ENCODE data around the gene NANOS2. TPM values are rescaled to one million over a fixed set of nuclear protein-coding genes. Genes with fewer than 3 reads are reported as not detected.

The NANOS2 gene
- total RNA-seq, 1 experiment from 2014 or later = not detected

- BruUV-seq (replicated peaks) = no TSS peak
- CTCF ChIA-PET = interaction anchor here (0.6 kb wide), 2 partner anchors 38 to 75 kb away, joined by 3 read pairs; partner anchors contain the start of gene CCDC61
- Histone ChIP-seq H3K9me3 (no peaks in the 10 kb centered on the region), H3K27me3 (replicated peaks; ENCODE audit: control insufficient read depth, insufficient read depth, low read length) (no peaks in the 10 kb centered on the region), H3K4me3 (ENCODE audit: low read depth, low read length) (no peak overlapping the region), H3K36me3 (ENCODE audit: control insufficient read depth, insufficient read depth, low read length) (no peaks in the 10 kb centered on the region), H3K4me1 (peaks cover 7% of the 10 kb centered on the region)
- DNase-seq = no peak
- TF ChIP-seq CTCF (IDR thresholded peaks at IDR 0.05; ENCODE audit: insufficient read depth in 1 of 2, low read depth in 1 of 2, low read length in 1 of 2, severe bottlenecking in 1 of 2, unreplicated experiment in 1 of 2) = no peak
- peaks cover 6% of the 10 kb centered on the region for H3K4me1 Mint-ChIP-seq (ENCODE audit: low read depth, unreplicated experiment)
- H3K36me3 Mint-ChIP-seq (ENCODE audit: insufficient read depth, unreplicated experiment) = peaks cover 18% of the 10 kb centered on the region
- H3K4me3 Mint-ChIP-seq (ENCODE audit: unreplicated experiment) = no peak overlapping the region
- no peaks in the 10 kb centered on the region for H3K27me3 Mint-ChIP-seq (ENCODE audit: insufficient read depth, unreplicated experiment)
- POLR2A ChIA-PET = no interaction called here
- H3K27ac Mint-ChIP-seq (ENCODE audit: unreplicated experiment) = no peak overlapping the region
- intact Hi-C loops (cut with micrococcal nuclease; ENCODE audit: unreplicated experiment) = no loop called here
- H3K9me3 Mint-ChIP-seq (ENCODE audit: unreplicated experiment) = no peaks in the 10 kb centered on the region
These were observed 5.9 kb upstream of the NANOS2 start for GRCh38 chr19:45920458-45920857.

GRCh38 chr19:45919678-45920077, 5.1 kb upstream of the NANOS2 start:
- no peaks in the 10 kb centered on the region for H3K9me3 Mint-ChIP-seq (ENCODE audit: unreplicated experiment)
- CTCF ChIA-PET = interaction anchor here (0.6 kb wide), 2 partner anchors 38 to 103 kb away, joined by 3 read pairs; no protein-coding TSS in a partner anchor
- intact Hi-C loops (cut with micrococcal nuclease; ENCODE audit: unreplicated experiment) = no loop called here
- Histone ChIP-seq H3K27me3 (replicated peaks; ENCODE audit: control insufficient read depth, insufficient read depth, low read length) (no peaks in the 10 kb centered on the region), H3K36me3 (ENCODE audit: control insufficient read depth, insufficient read depth, low read length) (no peaks in the 10 kb centered on the region), H3K4me3 (ENCODE audit: low read depth, low read length) (no peak overlapping the region), H3K4me1 (peaks cover 3% of the 10 kb centered on the region), H3K9me3 (no peaks in the 10 kb centered on the region)
- POLR2A ChIA-PET = no interaction called here
- peaks cover under 1% of the 10 kb centered on the region for H3K4me1 Mint-ChIP-seq (ENCODE audit: low read depth, unreplicated experiment)
- peaks cover 12% of the 10 kb centered on the region for H3K36me3 Mint-ChIP-seq (ENCODE audit: insufficient read depth, unreplicated experiment)
- BruUV-seq (replicated peaks) = no TSS peak
- TF ChIP-seq CTCF (IDR thresholded peaks at IDR 0.05; ENCODE audit: insufficient read depth in 1 of 2, low read depth in 1 of 2, low read length in 1 of 2, severe bottlenecking in 1 of 2, unreplicated experiment in 1 of 2) = no peak
- no peak overlapping the region for H3K27ac Mint-ChIP-seq (ENCODE audit: unreplicated experiment)
- no peak overlapping the region for H3K4me3 Mint-ChIP-seq (ENCODE audit: unreplicated experiment)
- H3K27me3 Mint-ChIP-seq (ENCODE audit: insufficient read depth, unreplicated experiment) = no peaks in the 10 kb centered on the region
- DNase-seq = no peak

- peaks cover 2% of the 10 kb centered on the region; the same call in 1 of the 2 replicates for H3K4me1 ChIP-seq
- BruUV-seq (replicated peaks) = no TSS peak
- H3K36me3 Mint-ChIP-seq (ENCODE audit: insufficient read depth, unreplicated experiment) = peaks cover 10% of the 10 kb centered on the region
- TF ChIP-seq CTCF (IDR thresholded peaks at IDR 0.05; ENCODE audit: insufficient read depth in 1 of 2, low read depth in 1 of 2, low read length in 1 of 2, severe bottlenecking in 1 of 2, unreplicated experiment in 1 of 2) = no peak
- POLR2A ChIA-PET = no interaction called here
- H3K4me1 Mint-ChIP-seq (ENCODE audit: low read depth, unreplicated experiment) = no peaks in the 10 kb centered on the region
- no peak overlapping the region for H3K4me3 ChIP-seq (ENCODE audit: low read depth, low read length)
- H3K27ac Mint-ChIP-seq (ENCODE audit: unreplicated experiment) = no peak overlapping the region
- intact Hi-C loops (cut with micrococcal nuclease; ENCODE audit: unreplicated experiment) = no loop called here
- H3K36me3 ChIP-seq (ENCODE audit: control insufficient read depth, insufficient read depth, low read length) = no peaks in the 10 kb centered on the region
- H3K9me3 Mint-ChIP-seq (ENCODE audit: unreplicated experiment) = no peaks in the 10 kb centered on the region
- H3K9me3 ChIP-seq = no peaks in the 10 kb centered on the region
- no peaks in the 10 kb centered on the region for H3K27me3 ChIP-seq (replicated peaks; ENCODE audit: control insufficient read depth, insufficient read depth, low read length)
- CTCF ChIA-PET = interaction anchor here (0.7 kb wide), 1 partner anchor 157 kb away, joined by 3 read pairs; no protein-coding TSS in a partner anchor
- no peak overlapping the region for H3K4me3 Mint-ChIP-seq (ENCODE audit: unreplicated experiment)
- DNase-seq = no peak
- H3K27me3 Mint-ChIP-seq (ENCODE audit: insufficient read depth, unreplicated experiment) = no peaks in the 10 kb centered on the region
These were observed 4.1 kb upstream of the NANOS2 start for GRCh38 chr19:45918721-45919120.
